ENCODE measurements around the gene CEACAM7.

CEACAM7 gene

GRCh38 chr19:41646589-41647204 lies 41.4 kb downstream of the CEACAM7 start:
- DNase-seq: no peak

GRCh38 chr19:41641879-41642485 lies 46.1 kb downstream of the CEACAM7 start:
- peak; percentile 7 for DNase-seq

GRCh38 chr19:41638641-41639081 lies 49.4 kb downstream of the CEACAM7 start:
- no peak for DNase-seq

- DNase-seq: no peak
These were observed 50.6 kb downstream of the CEACAM7 start for GRCh38 chr19:41637484-41637883.

- DNase-seq: no peak
These were observed 59.9 kb downstream of the CEACAM7 start for GRCh38 chr19:41627966-41628675.

GRCh38 chr19:41626877-41627276 lies 61.2 kb downstream of the CEACAM7 start, which contains the start of gene CEACAM4:
CEACAM4 (minus strand) TSS chr19:41627074; CDS start chr19:41626963, 111 bp downstream.
- no peak for DNase-seq

- DNase-seq: no peak
These were observed 61.8 kb downstream of the CEACAM7 start for GRCh38 chr19:41626278-41626677.

GRCh38 chr19:41624937-41625336 lies 63.1 kb downstream of the CEACAM7 start:
- DNase-seq: no peak

GRCh38 chr19:41624515-41624914 lies 63.6 kb downstream of the CEACAM7 start:
- DNase-seq: no peak

GRCh38 chr19:41623360-41623759 lies 64.7 kb downstream of the CEACAM7 start:
- no peak for DNase-seq

Data from amniotic stem cell (primary cell).